ENCODE data around the gene NCDN. TPM values are rescaled to one million over a fixed set of nuclear protein-coding genes. Genes with fewer than 3 reads are reported as not detected.
A peak's percentile ranks its signal among the peaks of the same experiment; 100 is the strongest.

NCDN gene
- total and polyA plus RNA-seq, 2 of the 8 experiments (the other 6 are each of a cell fraction or from before 2014, with no cell fraction given): 26.2 to 35.4 TPM

DNA sequence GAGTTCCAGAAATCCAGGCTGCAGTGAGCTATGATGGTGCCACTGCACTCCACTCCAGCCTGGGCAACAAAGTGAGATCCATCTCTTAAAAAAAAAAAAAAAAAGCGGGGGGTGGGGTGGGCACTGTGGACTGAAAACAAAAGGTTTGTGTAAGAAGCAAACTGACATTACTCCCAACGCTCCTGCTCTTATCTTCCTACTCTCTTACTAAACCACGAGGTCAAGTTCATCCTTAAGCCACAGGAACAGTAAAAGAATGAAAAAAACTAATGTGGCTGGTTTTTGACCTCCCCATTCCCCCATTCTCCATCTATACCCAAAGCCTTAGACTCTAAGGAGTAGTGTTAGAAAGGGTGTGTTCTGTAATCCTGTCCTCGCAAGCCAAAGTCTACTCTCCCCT, 46.3 kb downstream of the NCDN start:
- Histone ChIP-seq H3K9me3 (ENCODE audit: insufficient read depth in 2 of 2, low read depth in 1 of 2, low read length in 1 of 2) (no peaks in the 10 kb centered on the region), H3K14ac (ENCODE audit: insufficient read length) (no peak overlapping the region), H3K79me1 (ENCODE audit: low read depth, low read length) (no peaks in the 10 kb centered on the region; the same call in 1 of the 2 replicates), H3K36me3 (ENCODE audit: control insufficient read depth in 2 of 4, insufficient read depth in 4 of 4, low read length in 3 of 4) (peaks cover 3 to 47% (median 30%) of the 10 kb centered on the region in 4 experiments; a peak in 5 of 8 replicates), H2AFZ (ENCODE audit: low read length) (no peak overlapping the region), H2BK20ac (ENCODE audit: low read length) (no peak overlapping the region), H4K91ac (replicated peaks; ENCODE audit: insufficient read length, low read length) (no peak overlapping the region), H3K23me2 (ENCODE audit: low read depth, low read length) (no peaks in the 10 kb centered on the region), H3K4me3 (ENCODE audit: extremely low read depth in 1 of 4, insufficient read depth in 2 of 4, low read depth in 3 of 4, low read length in 4 of 4) (no peak overlapping the region), H3K56ac (replicated peaks; ENCODE audit: insufficient read length, low read depth, low read length) (no peak overlapping the region), H4K20me1 (replicated peaks in 1 of 2; ENCODE audit: control insufficient read depth in 1 of 2, insufficient read depth in 2 of 2, low read length in 2 of 2) (peaks cover 0 to 2% of the 10 kb centered on the region in 2 experiments), H3K79me2 (ENCODE audit: control insufficient read depth in 1 of 2, insufficient read depth in 2 of 2, low read length in 2 of 2) (peaks cover 0 to 13% of the 10 kb centered on the region in 2 experiments; a peak in 2 of 4 replicates), H3K27ac (ENCODE audit: low read depth, low read length) (no peak overlapping the region), H4K8ac (ENCODE audit: extremely low read depth, insufficient read depth, low read length) (no peak overlapping the region), H3K9ac (replicated peaks in 1 of 4; ENCODE audit: extremely low read depth in 1 of 4, low read depth in 3 of 4, low read length in 3 of 4) (no peak overlapping the region), H4K5ac (ENCODE audit: insufficient read length, low read depth, low read length) (no peak overlapping the region), H2BK5ac (ENCODE audit: low read depth, low read length) (no peak overlapping the region), H3K23ac (ENCODE audit: insufficient read length) (no peak overlapping the region), H2BK120ac (replicated peaks; ENCODE audit: low read depth, low read length) (no peak overlapping the region), H3K18ac (ENCODE audit: extremely low read depth, low read length) (no peak overlapping the region), H3K4me2 (ENCODE audit: insufficient read depth in 1 of 2, low read depth in 2 of 2, low read length in 2 of 2) (no peak overlapping the region), H3K4ac (replicated peaks; ENCODE audit: insufficient read length, low read depth, low read length) (no peak overlapping the region), H2BK12ac (ENCODE audit: low read depth, low read length) (no peak overlapping the region), H3K4me1 (replicated peaks in 1 of 4; ENCODE audit: control insufficient read depth in 3 of 4, insufficient read depth in 4 of 4, low read length in 3 of 4) (no peaks in the 10 kb centered on the region), H2BK15ac (ENCODE audit: low read length) (no peak overlapping the region), H2AK5ac (ENCODE audit: low read depth, low read length) (no peak overlapping the region), H3K27me3 (replicated peaks in 1 of 4; ENCODE audit: control insufficient read depth in 3 of 4, extremely low read depth in 1 of 4, insufficient read depth in 3 of 4, low read length in 3 of 4) (no peaks in the 10 kb centered on the region)
- ChIA-PET CTCF (ENCODE audit: partially characterized antibody) (interaction anchor here (0.7 to 7.8 kb wide), 8 partner anchors 10 to 126 kb away, joined by 3 to 38 read pairs (median 4); no protein-coding TSS in a partner anchor), POLR2A (ENCODE audit: partially characterized antibody) (no interaction called here)
- DNase-seq (ENCODE audit: low read depth in 1 of 2, low spot score in 2 of 2): peak in 1 of 2 experiments; percentile 6
- WGBS, 2 experiments (ENCODE audit: extremely low coverage in 1 of 2, insufficient coverage in 1 of 2, insufficient read length in 1 of 2, insufficient replicate concordance in 2 of 2, low coverage in 1 of 2, low lambda C conversion rate in 2 of 2, missing lambda C conversion rate in 1 of 2): 77% methylated on average over 4 of the region's 4 CpGs; no CpG with 5 or more reads in 1 of the 2 experiments
- no peak for FAIRE-seq
- TF ChIP-seq RFX5 (IDR thresholded peaks at IDR 0.05; ENCODE audit: borderline replicate concordance, low read depth, low read length) (no peak), CBX8 (IDR thresholded peaks at IDR 0.05; ENCODE audit: borderline replicate concordance, low read depth, low read length) (no peak), POLR2A (IDR thresholded peaks at IDR 0.05; ENCODE audit: control extremely low read depth in 1 of 2, low read depth in 2 of 2, low read length in 2 of 2) (no peak), NANOG (IDR thresholded peaks at IDR 0.05; ENCODE audit: insufficient read depth, low read depth, low read length, poor library complexity, severe bottlenecking) (no peak), POU5F1 (IDR thresholded peaks at IDR 0.05; ENCODE audit: low read depth, low read length) (no peak), NRF1 (IDR thresholded peaks at IDR 0.05; ENCODE audit: low read depth, low read length) (no peak), SIN3A (conservative IDR thresholded peaks at IDR 0.05 in 1 of 2, IDR thresholded peaks at IDR 0.05 in 1 of 2; ENCODE audit: low read depth in 1 of 2, low read length in 2 of 2) (no peak), TAF1 (IDR thresholded peaks at IDR 0.05; ENCODE audit: low read depth, low read length) (no peak), EGR1 (IDR thresholded peaks at IDR 0.05; ENCODE audit: borderline replicate concordance, low read depth, low read length) (no peak)
- TF ChIP-seq, protein P1, sequence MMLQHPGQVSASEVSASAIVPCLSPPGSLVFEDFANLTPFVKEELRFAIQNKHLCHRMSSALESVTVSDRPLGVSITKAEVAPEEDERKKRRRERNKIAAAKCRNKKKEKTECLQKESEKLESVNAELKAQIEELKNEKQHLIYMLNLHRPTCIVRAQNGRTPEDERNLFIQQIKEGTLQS (IDR thresholded peaks at IDR 0.05; ENCODE audit: insufficient read depth, low read depth, low read length): no peak

Data from H1 (cell line).